T-cell (primary cell): ENCODE data around the gene SPOCD1. TPM values are rescaled to one million over a fixed set of nuclear protein-coding genes. Genes with fewer than 3 reads are reported as not detected.

ENCODE experiments used
- ATAC-seq, 4 experiments: fragments of 200-7000 bp in 3 of 4; fragments of 150-1000 bp in 1 of 4; cut with Tn5 transposase; replicated peaks in 1 of 4; 1 replicate in 3 of 4; 2 replicates in 1 of 4; pipeline ENCODE4 v1.10.0; 2021; ENCODE audit warnings: moderate library complexity in 3 of 4, mild to moderate bottlenecking in 2 of 4, moderate number of reproducible peaks in 1 of 4
- CTCF ChIA-PET, 2 donors: fragments of 300-600 bp; sonication (Branson Sonifier 250); formaldehyde crosslinking; loops; one replicate each; lab custom pipeline; 2022; ENCODE audit warnings: antibody characterized with exemption in 2 of 2; lab: Charles Lee
- POLR2A ChIA-PET, 2 donors: fragments of 300-600 bp; sonication (Branson Sonifier 250); formaldehyde crosslinking; loops; one replicate each; lab custom pipeline; 2022; ENCODE audit warnings: antibody characterized with exemption in 2 of 2; lab: Charles Lee
- DNase-seq, 35 experiments: peaks; one replicate each; pipeline versions ENCODE4 v3.0.0 to v3.0.0-alpha.2; 2013 to 2023
- H3K27ac ChIP-seq: one replicate; pipeline ENCODE4 v1.5.1; 2013; ENCODE audit warnings: low read length
- H3K27me3 ChIP-seq, 2 experiments: replicated peaks in 1 of 2; 1 replicate in 1 of 2; 2 replicates in 1 of 2; pipeline versions ENCODE4 v1.6.1 to v1.7.0; 2013; ENCODE audit warnings: low read length in 1 of 2, mixed read lengths in 1 of 2; ENCODE audit not compliant: control insufficient read depth in 2 of 2, insufficient read depth in 2 of 2; ENCODE audit errors: extremely low read depth in 1 of 2
- H3K36me3 ChIP-seq, 2 donors: 1 replicate in 1 of 2; 2 replicates in 1 of 2; pipeline versions ENCODE4 v1.6.1 to v1.7.0; 2013; ENCODE audit warnings: low read length in 1 of 2; ENCODE audit not compliant: control insufficient read depth in 2 of 2, insufficient read depth in 1 of 2; ENCODE audit errors: extremely low read depth in 1 of 2
- H3K4me1 ChIP-seq, 2 experiments: 1 replicate in 1 of 2; 2 replicates in 1 of 2; pipeline versions ENCODE4 v1.6.1 to v1.7.0; 2013; ENCODE audit warnings: low read length in 2 of 2, mixed read lengths in 1 of 2; ENCODE audit not compliant: insufficient read depth in 2 of 2, control insufficient read depth in 1 of 2; ENCODE audit errors: extremely low read depth in 1 of 2
- H3K4me3 ChIP-seq, 2 donors: 1 replicate in 1 of 2; 2 replicates in 1 of 2; pipeline versions ENCODE4 v1.5.1 to v1.7.0; 2013; ENCODE audit warnings: mild to moderate bottlenecking in 2 of 2, low read length in 1 of 2, moderate library complexity in 1 of 2; ENCODE audit not compliant: control insufficient read depth in 1 of 2; ENCODE audit errors: extremely low read depth in 1 of 2
- H3K9me3 ChIP-seq: 2 replicates; pipeline ENCODE4 v1.7.0; 2013
- H3K27ac Mint-ChIP-seq, 2 donors: one replicate each; pipeline ENCODE4 v1.8.0; 2020 to 2021; ENCODE audit warnings: mild to moderate bottlenecking in 2 of 2, mixed read lengths in 2 of 2
- H3K27me3 Mint-ChIP-seq, 2 donors: one replicate each; pipeline ENCODE4 v1.8.0; 2021 to 2022; ENCODE audit warnings: mixed read lengths in 2 of 2
- H3K36me3 Mint-ChIP-seq: one replicate; pipeline ENCODE4 v1.8.0; 2021; ENCODE audit warnings: mixed read lengths
- H3K4me1 Mint-ChIP-seq, 3 donors: one replicate each; pipeline ENCODE4 v1.8.0; 2020 to 2022; ENCODE audit warnings: mixed read lengths in 3 of 3, mild to moderate bottlenecking in 1 of 3
- H3K4me3 Mint-ChIP-seq, 3 donors: one replicate each; pipeline ENCODE4 v1.8.0; 2020 to 2022; ENCODE audit warnings: mild to moderate bottlenecking in 3 of 3, mixed read lengths in 3 of 3, moderate library complexity in 3 of 3
- H3K9me3 Mint-ChIP-seq, 3 donors: one replicate each; pipeline ENCODE4 v1.8.0; 2020 to 2022; ENCODE audit warnings: mixed read lengths in 3 of 3
- WGBS: methylation state at CpG from one replicate; pipeline ENCODE4 v1.1.5; 2013; ENCODE audit warnings: missing lambda C conversion rate; ENCODE audit not compliant: insufficient coverage; 5-methylcytosine and 5-hydroxymethylcytosine counted together
- total RNA-seq, 35 experiments: library from RNA in 6 of 35; stranded (reverse) in 6 of 35; fragments of 120-200 nt in 1 of 35; gene quantifications; one replicate each; pipeline versions ENCODE4 v1.2.1 to v1.2.4 and lab custom pipeline; 2013 to 2026

The SPOCD1 gene
- total RNA-seq (not detected), total RNA-seq (lab: John Stamatoyannopoulos, UW) (0 to 0.94 (median 0.05) reads per million in 29 experiments)
- total RNA-seq (2013): 0.04 TPM

- DNase-seq: peak; percentile 54 to 89 (median 76)
- H3K27me3 Mint-ChIP-seq: no peaks in the 10 kb centered on the region
- Histone ChIP-seq H3K36me3 (no peaks in the 10 kb centered on the region), H3K27ac (peak within 1 kb of the TSS; percentile 7), H3K27me3 (no peaks in the 10 kb centered on the region), H3K9me3 (no peaks in the 10 kb centered on the region), H3K4me3 (no peak within 1 kb of the TSS), H3K4me1 (peaks cover 0 to 8% of the 10 kb centered on the region in 2 experiments)
- CTCF ChIA-PET: interaction anchor here (0.6 to 3.5 kb wide), 6 partner anchors 23 to 246 kb away, joined by 3 to 26 read pairs (median 4); partner anchors contain the start of gene PTP4A2 (in 1 of the 2)
- peaks cover 6 to 16% (median 9%) of the 10 kb centered on the region in 3 donors for H3K4me1 Mint-ChIP-seq
- no peaks in the 10 kb centered on the region for H3K36me3 Mint-ChIP-seq
- peak; percentile 84 to 98 (median 91) for ATAC-seq
- H3K9me3 Mint-ChIP-seq: no peaks in the 10 kb centered on the region
- POLR2A ChIA-PET: no interaction called here
- H3K4me3 Mint-ChIP-seq: no peak within 1 kb of the TSS
- WGBS: 55% methylated on average over 10 of the region's 23 CpGs
- peak within 1 kb of the TSS; percentile 57 to 79 for H3K27ac Mint-ChIP-seq
Observed at GRCh38 chr1:31815752-31816500, at the start of gene SPOCD1. Gene SPOCD1, minus strand, starts transcription at chr1:31816022. Its CDS starts 689 bp downstream, at chr1:31815333.

- WGBS: no CpG with 5 or more reads among the region's 4 CpGs
- H3K27me3 Mint-ChIP-seq: no peaks in the 10 kb centered on the region
Observed at GRCh38 chr1:31862071-31862470, 46.2 kb upstream of the SPOCD1 start.

GRCh38 chr1:31861346-31861745 is 45.5 kb upstream of the SPOCD1 start:
- H3K27ac Mint-ChIP-seq: no peak overlapping the region
- WGBS: no CpG with 5 or more reads among the region's 5 CpGs

More at GRCh38 chr1:31862071-31862470, 46.2 kb upstream of the SPOCD1 start:
- Mint-ChIP-seq H3K36me3 (no peaks in the 10 kb centered on the region), H3K4me3 (no peak overlapping the region), H3K9me3 (no peaks in the 10 kb centered on the region), H3K27ac (no peak overlapping the region), H3K4me1 (peaks cover 4 to 7% (median 7%) of the 10 kb centered on the region in 3 donors)
- POLR2A ChIA-PET: no interaction called here
- no peak overlapping the region for H3K27ac ChIP-seq
- CTCF ChIA-PET: interaction anchor here in 1 of 2 donors (0.5 kb wide), 1 partner anchor 66 kb away, joined by 7 read pairs; no protein-coding TSS in a partner anchor
- no peak overlapping the region for H3K4me3 ChIP-seq
- DNase-seq (no peak), ATAC-seq (no peak)
- no peaks in the 10 kb centered on the region for H3K36me3 ChIP-seq
- peaks cover 3 to 6% of the 10 kb centered on the region in 2 experiments for H3K4me1 ChIP-seq
- no peaks in the 10 kb centered on the region for H3K9me3 ChIP-seq
- H3K27me3 ChIP-seq: no peaks in the 10 kb centered on the region

GRCh38 chr1:31860581-31860980 is 44.8 kb upstream of the SPOCD1 start:
- ChIA-PET POLR2A (no interaction called here), CTCF (interaction anchor here in 1 of 2 donors (0.6 kb wide), 1 partner anchor 65 kb away, joined by 3 read pairs; no protein-coding TSS in a partner anchor)
- H3K36me3 Mint-ChIP-seq: no peaks in the 10 kb centered on the region
- H3K27me3 Mint-ChIP-seq: no peaks in the 10 kb centered on the region
- H3K4me1 Mint-ChIP-seq: no peaks in the 10 kb centered on the region
- no peaks in the 10 kb centered on the region for H3K36me3 ChIP-seq
- no peaks in the 10 kb centered on the region for H3K9me3 ChIP-seq
- no peak overlapping the region for H3K27ac Mint-ChIP-seq
- H3K27ac ChIP-seq: no peak overlapping the region
- H3K4me1 ChIP-seq: peaks cover 3 to 6% of the 10 kb centered on the region in 2 experiments
- no peak for DNase-seq
- H3K27me3 ChIP-seq: no peaks in the 10 kb centered on the region
- WGBS: 88% methylated on average over 4 of the region's 7 CpGs
- no peak overlapping the region for H3K4me3 ChIP-seq
- no peaks in the 10 kb centered on the region for H3K9me3 Mint-ChIP-seq
- ATAC-seq: no peak
- no peak overlapping the region for H3K4me3 Mint-ChIP-seq

More at GRCh38 chr1:31861346-31861745, 45.5 kb upstream of the SPOCD1 start:
- no peak overlapping the region for H3K4me3 Mint-ChIP-seq
- peaks cover 0 to 1% (median under 1%) of the 10 kb centered on the region in 3 donors for H3K4me1 Mint-ChIP-seq
- H3K9me3 Mint-ChIP-seq: no peaks in the 10 kb centered on the region
- Histone ChIP-seq H3K9me3 (no peaks in the 10 kb centered on the region), H3K27ac (no peak overlapping the region), H3K4me1 (peaks cover 3 to 6% of the 10 kb centered on the region in 2 experiments), H3K36me3 (no peaks in the 10 kb centered on the region), H3K4me3 (no peak overlapping the region), H3K27me3 (no peaks in the 10 kb centered on the region)
- POLR2A ChIA-PET: no interaction called here
- CTCF ChIA-PET: interaction anchor here (0.5 to 0.6 kb wide), 2 partner anchors 64 to 67 kb away, joined by 3 to 7 read pairs; no protein-coding TSS in a partner anchor
- no peak for DNase-seq
- H3K36me3 Mint-ChIP-seq: no peaks in the 10 kb centered on the region
- no peak for ATAC-seq
- H3K27me3 Mint-ChIP-seq: no peaks in the 10 kb centered on the region

- no peak for ATAC-seq
- H3K4me1 ChIP-seq: peaks cover 3 to 6% of the 10 kb centered on the region in 2 experiments
- H3K27me3 ChIP-seq: no peaks in the 10 kb centered on the region
- Mint-ChIP-seq H3K4me3 (no peak overlapping the region), H3K9me3 (no peaks in the 10 kb centered on the region), H3K4me1 (peaks cover 0 to 2% (median 0%) of the 10 kb centered on the region in 3 donors), H3K27ac (no peak overlapping the region), H3K27me3 (no peaks in the 10 kb centered on the region), H3K36me3 (no peaks in the 10 kb centered on the region)
- ChIA-PET CTCF (no interaction called here), POLR2A (interaction anchor here in 1 of 2 donors (0.6 kb wide), 1 partner anchor 17 kb away, joined by 3 read pairs; no protein-coding TSS in a partner anchor)
- H3K27ac ChIP-seq: no peak overlapping the region
- H3K4me3 ChIP-seq: no peak overlapping the region
- H3K36me3 ChIP-seq: no peaks in the 10 kb centered on the region
- no peaks in the 10 kb centered on the region for H3K9me3 ChIP-seq
- no peak for DNase-seq
- 81% methylated on average over 2 of the region's 2 CpGs for WGBS
Observed at GRCh38 chr1:31859719-31860118, 43.9 kb upstream of the SPOCD1 start.

- H3K27me3 ChIP-seq: peaks cover 0 to 4% of the 10 kb centered on the region in 2 experiments
- H3K27me3 Mint-ChIP-seq: no peaks in the 10 kb centered on the region
- no peaks in the 10 kb centered on the region for H3K36me3 Mint-ChIP-seq
- peaks cover 3 to 6% of the 10 kb centered on the region in 2 experiments for H3K4me1 ChIP-seq
- CTCF ChIA-PET: no interaction called here
- no peak overlapping the region for H3K4me3 ChIP-seq
- no peak overlapping the region for H3K4me3 Mint-ChIP-seq
- POLR2A ChIA-PET: interaction anchor here in 1 of 2 donors (0.6 kb wide), 1 partner anchor 17 kb away, joined by 3 read pairs; no protein-coding TSS in a partner anchor
- H3K36me3 ChIP-seq: no peaks in the 10 kb centered on the region
- peaks cover 0 to 2% (median 0%) of the 10 kb centered on the region in 3 donors for H3K4me1 Mint-ChIP-seq
- no peaks in the 10 kb centered on the region for H3K9me3 ChIP-seq
- no peak for DNase-seq
- ATAC-seq: no peak
- no CpG with 5 or more reads among the region's 3 CpGs for WGBS
- H3K27ac Mint-ChIP-seq: no peak overlapping the region
- H3K27ac ChIP-seq: no peak overlapping the region
- H3K9me3 Mint-ChIP-seq: no peaks in the 10 kb centered on the region
Observed at GRCh38 chr1:31859044-31859443, 43.2 kb upstream of the SPOCD1 start.
